Right ventricle myocardium inferior (tissue), 1 donor: ENCODE measurements around the gene C4orf33. TPM values are rescaled to one million over a fixed set of nuclear protein-coding genes. Genes with fewer than 3 reads are reported as not detected.
A peak's percentile ranks its signal among the peaks of the same experiment; 100 is the strongest.
"Not testable (repeated sequence)": the region's sequence is repeated elsewhere in the genome, so short reads cannot be mapped to it uniquely, and the experiment has no call there.

ENCODE experiments used
- ATAC-seq: fragments of 200-7000 bp; cut with Tn5 transposase; one replicate; pipeline ENCODE4 v1.9.1; 2020; ENCODE audit warnings: mild to moderate bottlenecking, moderate library complexity
- DNase-seq: peaks from one replicate; pipeline ENCODE4 v3.0.0; 2021; ENCODE audit errors: missing footprints
- intact Hi-C: fragments of 100-400 bp; cut with DNase I; formaldehyde crosslinking; loops from one replicate; pipeline ENCODE4 v1.11.0; 2022
- long read RNA-seq: library from polyadenylated mRNA; unstranded; transcript quantifications from one replicate; pipeline ENCODE4 v2.0.0, GENCODE V29; 2021
- total RNA-seq: library from RNA; stranded (reverse); fragmentation: NEBNext Ultra II Directional; extraction: Animal tissue kit (Norgen Biotek cat#: 25700); gene quantifications from one replicate; pipeline ENCODE4 v1.2.1, GENCODE V29; 2021
- donor health status: DM: no; HTN: yes; CAD: no; lungs with severe emphysema.

The C4orf33 gene
- 3.8 TPM for total RNA-seq
- long read RNA-seq, partial matches to known transcripts = 0 of 3 reads
- long read RNA-seq, other reads (novel, unspliced or antisense) = 2 of 3 reads

DNA sequence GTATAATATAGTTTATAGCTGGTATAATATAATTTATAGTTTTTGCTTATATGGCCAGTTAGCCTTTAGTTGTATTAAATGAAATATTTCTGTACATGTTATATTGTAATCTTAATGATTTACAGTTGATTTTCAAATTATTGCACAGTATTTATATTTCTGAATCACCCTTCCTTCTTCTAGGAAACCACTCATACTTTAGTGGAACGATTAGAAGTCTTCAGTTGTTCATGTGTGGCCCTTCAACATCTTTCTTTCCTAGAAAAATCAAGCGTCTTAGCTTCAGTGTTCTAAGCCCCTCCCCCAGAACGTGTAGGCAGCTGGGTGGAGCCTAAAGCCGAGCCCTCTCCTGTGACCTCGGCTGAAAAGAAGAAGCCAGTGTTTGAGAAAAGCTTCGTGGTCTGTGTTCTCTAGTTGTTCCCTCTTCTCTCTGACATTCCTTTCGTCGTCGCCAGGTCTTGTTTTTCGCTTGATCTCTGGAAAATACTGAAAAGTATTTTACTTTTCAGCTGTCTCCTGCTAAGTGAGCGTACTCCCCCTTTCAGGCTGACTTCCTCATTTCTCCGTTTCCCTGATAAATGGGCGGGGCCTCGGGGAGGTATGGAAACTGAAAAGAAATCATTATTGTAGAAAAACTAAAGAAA, at the start of gene C4orf33:
C4orf33 (plus strand) TSS at position 342 of the 644 bp plus-strand sequence. CDS start 6,459 bp downstream, outside the sequence.
- DNase-seq (peak; percentile 82), ATAC-seq (peak; percentile 66)
- intact Hi-C loops = loop anchor here (10.0 kb wide), 2 partner anchors 281 to 811 kb away; partner anchors contain the start of gene PGRMC2

- no peak for ATAC-seq
- intact Hi-C loops = no loop called here
- DNase-seq = no peak
Measured at GRCh38 chr4:129059028-129059427, 36.9 kb upstream of the C4orf33 start.

DNA sequence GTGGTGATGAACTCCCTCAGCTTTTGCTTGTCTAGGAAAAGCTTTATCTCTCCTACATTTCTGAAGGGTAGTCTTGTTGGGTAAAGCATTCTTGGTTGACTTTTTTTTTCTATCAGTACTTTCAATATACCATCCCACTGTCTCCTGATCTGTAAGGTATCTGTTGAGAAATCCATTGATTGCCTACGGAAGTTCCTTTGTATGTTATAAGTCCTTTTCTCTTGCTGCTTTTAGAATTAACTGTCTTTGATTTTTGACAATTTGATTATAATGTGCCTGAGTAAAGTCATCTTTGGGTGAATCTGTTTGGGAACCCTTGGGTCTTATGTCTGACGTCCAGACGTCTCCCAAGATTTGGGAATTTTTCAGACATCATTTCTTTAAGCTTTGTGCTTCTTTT, 33.4 kb upstream of the C4orf33 start:
- intact Hi-C loops = no loop called here
- DNase-seq = no peak
- ATAC-seq = no peak

DNA sequence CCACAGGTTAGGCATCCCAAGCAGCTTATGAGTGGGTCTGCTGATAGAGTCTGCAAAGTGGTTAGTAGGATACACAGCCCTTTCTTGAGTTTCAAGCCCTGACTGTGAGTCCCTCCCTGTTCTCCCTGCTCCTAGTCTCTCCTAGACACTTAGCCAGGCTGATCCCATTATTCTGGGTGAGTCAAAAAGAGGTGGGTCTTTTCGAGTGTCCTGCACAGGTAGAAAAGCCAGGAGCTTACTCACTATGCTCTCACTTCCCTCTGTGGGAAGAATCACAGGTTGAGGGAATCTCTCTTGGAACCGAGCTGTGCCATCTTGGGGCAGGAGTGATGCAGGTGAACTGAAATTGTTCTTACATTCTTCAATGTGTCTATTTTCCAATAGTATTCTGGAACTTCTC, 32.3 kb upstream of the C4orf33 start:
- intact Hi-C loops = no loop called here
- ATAC-seq = no peak

GRCh38 chr4:129064717-129065116, 31.2 kb upstream of the C4orf33 start:
- intact Hi-C loops = no loop called here
- DNase-seq (no peak), ATAC-seq (no peak)

More for the DNA sequence above, 32.3 kb upstream of the C4orf33 start:
- no peak for DNase-seq

- intact Hi-C loops, DNase-seq, ATAC-seq: not testable (repeated sequence)
Measured at GRCh38 chr4:129069537-129069936, 26.4 kb upstream of the C4orf33 start.

- DNase-seq = no peak
- intact Hi-C loops = no loop called here
Measured at GRCh38 chr4:129077326-129077725, 18.6 kb upstream of the C4orf33 start.

GRCh38 chr4:129080129-129080528, 15.8 kb upstream of the C4orf33 start:
- intact Hi-C loops = loop anchor here (10.0 kb wide), 1 partner anchor 45 kb away; no protein-coding TSS in a partner anchor
- ATAC-seq (no peak), DNase-seq (no peak)

More at GRCh38 chr4:129077326-129077725, 18.6 kb upstream of the C4orf33 start:
- no peak for ATAC-seq

DNA sequence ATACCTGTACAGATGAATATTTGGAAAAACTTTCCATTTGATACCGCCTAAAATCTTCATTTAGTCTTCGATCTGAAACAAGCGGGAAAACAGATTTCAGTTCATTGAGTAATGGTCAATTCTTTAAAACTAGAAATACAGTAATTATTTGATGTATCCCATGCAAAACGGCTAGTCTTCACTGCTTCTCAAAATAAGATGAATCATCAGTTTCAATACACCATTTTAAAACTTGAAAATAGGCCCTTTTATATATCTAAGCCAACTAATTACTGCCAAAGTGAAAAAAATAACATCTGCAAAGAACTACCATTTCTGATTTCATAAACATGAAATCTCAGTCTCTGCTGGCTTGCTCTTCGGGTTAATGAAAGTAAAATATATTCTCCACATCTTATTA, 13.7 kb upstream of the C4orf33 start:
- intact Hi-C loops = loop anchor here (10.0 kb wide), 1 partner anchor 48 kb away; no protein-coding TSS in a partner anchor
- DNase-seq (no peak), ATAC-seq (no peak)

GRCh38 chr4:129085472-129085871, 10.5 kb upstream of the C4orf33 start:
- ATAC-seq (no peak), DNase-seq (no peak)
- intact Hi-C loops = loop anchor here (10.0 kb wide), 1 partner anchor 51 kb away; no protein-coding TSS in a partner anchor

DNA sequence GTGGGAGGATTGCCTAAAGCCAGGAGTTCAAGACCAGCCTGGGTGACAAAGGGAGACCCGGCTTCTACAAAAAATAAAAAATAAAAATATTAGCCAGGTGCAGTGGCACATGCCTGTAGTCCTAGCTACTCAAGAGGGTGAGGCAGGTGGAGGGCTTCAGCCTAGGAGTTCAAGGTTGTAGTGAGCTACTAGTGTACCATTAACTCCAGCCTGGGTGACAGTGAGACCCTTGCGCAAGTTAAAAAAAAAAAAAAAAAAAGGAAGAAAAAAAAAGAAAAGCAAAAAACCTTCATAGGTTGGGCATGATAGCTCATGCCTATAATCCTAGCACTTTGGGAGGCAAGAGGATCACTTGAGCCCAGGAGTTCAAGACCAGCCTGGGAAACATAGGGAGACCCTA, 8.4 kb upstream of the C4orf33 start:
- ATAC-seq = no peak
- DNase-seq = no peak
- intact Hi-C loops = loop anchor here (10.0 kb wide), 1 partner anchor 53 kb away; no protein-coding TSS in a partner anchor

DNA sequence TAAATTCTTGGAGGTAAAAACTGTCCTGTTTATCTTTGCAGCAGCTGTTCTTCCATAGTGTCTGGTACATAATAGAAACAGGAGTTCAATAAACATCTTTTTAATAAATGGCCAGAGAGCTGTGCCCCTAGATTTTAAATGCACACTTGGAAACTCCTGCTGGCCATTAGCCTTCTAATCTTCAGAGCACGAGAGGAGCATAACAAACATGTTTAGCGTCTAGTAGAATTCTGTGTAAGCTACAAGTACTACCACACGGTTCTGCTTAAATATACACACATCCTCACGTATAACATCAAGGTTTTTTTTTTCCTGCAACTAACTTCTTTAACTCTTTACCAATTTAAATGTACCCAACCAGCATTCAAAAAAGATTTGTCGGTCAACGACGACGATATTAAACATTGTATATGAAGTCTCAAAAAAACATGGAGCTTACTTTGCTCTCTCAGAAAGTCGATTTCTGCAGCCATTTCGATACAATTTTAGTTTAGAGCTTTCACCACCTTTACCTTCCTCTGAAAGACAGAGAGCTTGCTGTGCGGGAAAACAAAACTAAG, 3.2 kb upstream of the C4orf33 start:
- DNase-seq = no peak

GRCh38 chr4:129093191-129093920, 2.6 kb upstream of the C4orf33 start, which contains the start of gene SCLT1:
TSS of gene SCLT1 (minus strand) at chr4:129093539. CDS start at chr4:129093103, 436 bp downstream.
- intact Hi-C loops = loop anchor here (10.0 kb wide), 2 partner anchors 279 to 809 kb away; partner anchors contain the start of gene PGRMC2
- peak; percentile 99 for ATAC-seq
- peak; percentile 99 for DNase-seq

More for the DNA sequence above, 3.2 kb upstream of the C4orf33 start:
- no peak for ATAC-seq
- intact Hi-C loops = loop anchor here (10.0 kb wide), 2 partner anchors 278 to 808 kb away; partner anchors contain the start of gene PGRMC2

- intact Hi-C loops = loop anchor here (10.0 kb wide), 2 partner anchors 280 to 810 kb away; partner anchors contain the start of gene PGRMC2
- ATAC-seq = no peak
- no peak for DNase-seq
Measured at GRCh38 chr4:129094347-129094746, 1.6 kb upstream of the C4orf33 start.

GRCh38 chr4:129098531-129099001, 2.6 kb downstream of the C4orf33 start:
- intact Hi-C loops = loop anchor here (10.0 kb wide), 2 partner anchors 284 to 814 kb away; partner anchors contain the start of gene PGRMC2
- no peak for DNase-seq
- no peak for ATAC-seq

DNA sequence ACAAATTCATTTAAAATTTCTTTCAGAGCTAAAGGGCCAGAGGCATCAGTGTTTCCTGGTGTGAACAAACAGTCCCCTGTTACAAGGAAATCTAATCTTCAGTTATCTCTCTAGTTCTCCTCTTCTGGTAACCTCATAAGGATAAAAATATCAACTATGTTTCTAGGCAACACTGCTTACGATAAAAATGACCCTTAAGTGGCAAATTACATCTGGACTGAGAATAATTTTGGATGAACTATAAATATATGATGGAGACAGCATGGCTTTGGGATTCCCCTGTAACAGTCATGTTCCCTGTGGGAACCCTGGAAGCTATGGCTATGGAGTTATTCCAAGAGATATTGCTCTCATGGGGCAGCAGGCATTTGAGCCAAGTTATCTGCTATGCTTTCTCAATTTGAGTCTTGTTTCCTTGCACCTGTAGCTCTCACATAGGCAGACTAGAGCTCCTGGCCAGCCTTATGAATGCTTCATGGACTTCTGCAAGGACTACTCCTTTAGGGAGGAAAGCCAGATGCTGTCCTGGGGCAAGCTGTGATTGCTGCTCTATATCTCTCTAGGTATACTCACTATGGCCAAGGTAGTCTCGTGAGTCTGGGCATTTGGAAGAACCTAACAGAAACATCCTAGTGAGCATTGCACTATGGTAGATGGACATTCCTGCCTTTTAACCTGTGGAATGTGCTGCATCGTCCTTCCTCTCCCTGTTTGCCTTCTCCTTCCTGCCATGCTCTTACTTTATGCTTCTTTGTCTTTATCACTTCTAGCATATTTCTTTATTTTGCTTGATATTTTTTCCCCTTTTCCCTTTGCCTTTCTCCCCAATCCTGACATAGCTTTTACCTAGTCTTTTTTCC, 14.2 kb downstream of the C4orf33 start:
- intact Hi-C loops = no loop called here
- ATAC-seq (peak; percentile 52), DNase-seq (no peak)

GRCh38 chr4:129110931-129111330, 15.0 kb downstream of the C4orf33 start:
- intact Hi-C loops = no loop called here
- ATAC-seq (no peak), DNase-seq (no peak)

DNA sequence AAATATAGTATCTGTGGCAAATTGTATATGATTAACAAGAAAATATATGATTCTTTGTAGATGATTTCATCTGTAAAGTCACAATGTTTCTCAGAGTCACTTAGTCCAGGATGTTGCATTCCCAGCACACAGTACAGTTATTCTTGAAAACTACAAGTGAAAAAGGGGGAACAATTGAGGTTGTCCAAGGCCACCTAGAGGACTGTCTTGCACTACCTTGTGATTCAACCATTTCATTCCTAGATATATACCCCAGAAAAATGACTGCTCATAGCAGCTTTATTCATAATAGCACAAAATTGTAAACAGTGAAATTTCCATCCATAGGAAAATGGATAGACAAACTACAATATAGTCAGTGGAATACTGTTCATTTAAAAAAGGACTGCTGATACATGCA, 16.0 kb downstream of the C4orf33 start:
- ATAC-seq = no peak

More for the DNA sequence above, 16.0 kb downstream of the C4orf33 start:
- intact Hi-C loops = no loop called here
- no peak for DNase-seq
